NCI-H524 (cell line): ENCODE data around the gene DUSP8.
"Not testable (repeated sequence)": the region's sequence is repeated elsewhere in the genome, so short reads cannot be mapped to it uniquely, and the experiment has no call there.

Experiments used
- DNase-seq, 2 experiments: peaks; one replicate each; lab custom pipeline; 2025; lab: John Stamatoyannopoulos, UW

The DUSP8 gene

DNA sequence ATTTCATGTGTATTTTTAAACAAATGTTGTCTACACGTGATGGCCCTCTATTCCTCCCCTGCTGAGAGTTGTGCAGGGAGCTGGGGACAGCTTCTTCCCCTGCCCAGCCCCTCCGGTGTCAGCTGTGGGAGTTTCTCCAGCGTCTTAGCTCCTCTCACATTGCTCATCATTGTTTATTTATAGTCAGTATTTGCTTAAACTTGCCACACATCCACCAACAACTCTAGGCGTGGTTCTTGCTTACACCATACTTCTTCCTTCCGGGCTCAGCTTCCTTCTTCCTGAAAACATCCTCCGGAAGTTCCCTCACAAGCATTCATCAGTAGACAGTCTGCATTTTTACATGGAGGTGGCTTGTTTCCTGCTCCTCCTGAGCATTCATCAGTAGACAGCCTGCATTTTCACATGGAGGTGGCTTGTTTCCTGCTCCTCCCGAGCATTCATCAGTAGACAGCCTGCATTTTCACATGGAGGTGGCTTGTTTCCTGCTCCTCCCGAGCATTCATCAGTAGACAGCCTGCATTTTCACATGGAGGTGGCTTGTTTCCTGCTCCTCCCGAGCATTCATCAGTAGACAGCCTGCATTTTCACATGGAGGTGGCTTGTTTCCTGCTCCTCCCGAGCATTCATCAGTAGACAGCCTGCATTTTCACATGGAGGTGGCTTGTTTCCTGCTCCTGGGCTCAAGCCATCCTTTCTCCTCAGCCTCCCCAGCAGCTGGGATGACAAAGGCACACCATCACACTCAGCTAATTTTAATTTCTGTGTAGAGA lies 17.3 kb upstream of the DUSP8 start:
- DNase-seq = not testable (repeated sequence)

DNA sequence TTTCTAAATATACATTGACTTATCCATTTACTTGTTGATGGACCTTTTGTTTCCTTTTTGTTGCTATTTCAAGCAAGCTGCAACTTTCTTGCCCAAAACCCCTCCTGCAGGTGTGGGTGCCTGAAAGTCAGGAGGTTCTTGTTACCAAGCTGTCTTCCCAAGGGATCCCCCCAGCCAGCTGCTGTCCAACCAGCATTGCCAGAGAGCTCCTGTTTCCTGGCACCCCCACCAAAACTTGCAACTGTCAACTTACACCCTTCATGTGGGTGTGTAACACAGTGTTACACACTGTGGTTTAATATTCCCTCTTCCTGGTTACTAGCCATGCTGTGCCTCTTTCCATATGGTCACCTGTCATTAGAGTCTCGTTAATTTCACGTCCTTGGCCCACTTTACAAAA lies 14.6 kb upstream of the DUSP8 start:
- peak in 1 of 2 experiments; percentile 41 for DNase-seq

DNA sequence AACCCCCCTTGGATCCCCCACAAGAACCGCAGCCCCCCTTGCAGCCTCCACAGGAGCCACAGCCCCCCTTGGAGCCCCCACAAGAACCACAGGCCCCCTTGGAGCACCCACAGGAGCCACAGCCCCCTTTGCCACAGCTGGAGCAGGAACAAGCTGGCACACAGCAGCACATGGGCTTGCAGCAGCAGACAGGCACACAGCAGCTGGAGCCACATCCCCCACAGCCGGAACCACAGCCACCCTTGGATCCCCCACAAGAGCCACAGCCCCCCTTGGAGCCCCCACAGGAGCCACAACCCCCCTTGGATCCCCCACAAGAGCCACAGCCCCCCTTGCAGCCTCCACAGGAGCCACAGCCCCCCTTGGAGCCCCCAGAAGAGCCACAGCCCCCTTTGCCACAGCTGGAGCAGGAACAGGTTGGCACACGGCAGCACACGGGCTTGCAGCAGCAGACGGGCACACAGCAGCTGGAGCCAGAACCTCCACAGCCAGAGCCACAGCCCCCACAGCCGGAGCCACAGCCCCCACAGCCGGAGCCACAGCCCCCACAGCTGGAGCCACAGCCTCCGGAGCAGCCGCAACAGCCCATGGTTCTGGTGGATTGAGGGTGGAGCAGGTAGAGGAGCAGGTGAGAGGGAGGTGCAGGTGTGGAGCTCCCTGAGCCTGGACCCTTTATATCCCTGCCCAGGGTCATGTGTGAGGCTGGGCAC lies 12.7 kb upstream of the DUSP8 start, which contains the start of gene KRTAP5-1:
TSS of gene KRTAP5-1 (minus strand) at position 623 of the 710 bp plus-strand sequence. CDS start at position 589, 34 bp downstream.
- DNase-seq = not testable (repeated sequence)

DNA sequence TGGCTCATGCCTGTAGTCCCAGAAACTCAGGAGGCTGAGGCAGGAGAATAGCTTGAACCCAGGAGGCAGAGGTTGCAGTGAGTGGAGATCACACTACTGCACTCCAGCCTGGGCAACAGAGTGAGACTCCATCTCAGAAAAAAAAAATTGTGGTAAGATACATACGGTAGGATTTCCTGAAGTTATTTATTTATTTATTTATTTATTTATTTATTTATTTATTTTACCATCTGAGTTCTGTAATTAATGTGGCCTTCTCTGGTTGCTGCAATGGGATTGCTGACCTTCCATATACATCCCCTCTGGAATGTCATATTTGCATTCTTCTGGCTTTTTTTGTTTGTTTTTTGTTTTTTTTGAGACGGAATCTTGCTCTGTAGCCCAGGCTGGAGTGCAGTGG lies 10.8 kb upstream of the DUSP8 start:
- not testable (repeated sequence) for DNase-seq

DNA sequence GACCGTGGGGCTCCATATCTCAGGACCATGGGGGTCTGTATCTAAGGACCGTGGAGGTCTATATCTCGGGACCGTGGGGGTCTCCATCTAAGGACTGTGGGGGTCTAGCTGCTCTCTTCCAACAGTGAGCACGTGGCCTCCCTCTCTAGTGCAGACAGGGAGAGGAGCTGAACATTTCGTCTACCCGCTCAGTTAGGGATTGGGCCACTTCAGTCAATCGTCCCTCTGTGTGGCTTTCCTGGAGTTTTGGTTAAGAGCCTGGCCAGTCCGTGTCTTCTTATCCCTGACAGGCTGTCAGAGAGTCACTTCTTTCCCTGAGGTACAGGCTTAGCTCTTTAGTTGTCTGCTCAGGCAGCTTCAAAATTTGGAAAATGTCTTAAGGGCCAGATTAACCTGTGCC lies 9.9 kb upstream of the DUSP8 start:
- no peak for DNase-seq

DNA sequence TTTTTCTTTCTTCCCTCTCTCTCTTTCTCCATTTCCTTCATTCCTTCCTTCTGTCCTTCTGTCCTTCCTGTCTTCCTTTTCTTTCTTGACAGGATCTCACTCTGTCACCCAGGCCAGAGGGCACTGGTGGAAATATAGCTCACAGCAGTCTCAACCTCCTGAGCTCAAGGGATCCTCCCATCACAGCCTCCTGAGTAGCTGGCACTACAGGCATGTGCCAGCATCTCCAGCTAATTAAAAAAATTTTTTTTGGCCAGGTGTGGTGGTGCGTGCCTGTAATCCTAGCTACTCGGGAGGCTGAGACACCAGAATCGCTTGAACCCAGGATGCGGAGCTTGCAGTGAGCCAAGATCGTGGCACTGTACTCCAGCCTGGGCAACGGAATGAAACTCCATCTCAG lies 4.8 kb upstream of the DUSP8 start:
- DNase-seq = no peak

DNA sequence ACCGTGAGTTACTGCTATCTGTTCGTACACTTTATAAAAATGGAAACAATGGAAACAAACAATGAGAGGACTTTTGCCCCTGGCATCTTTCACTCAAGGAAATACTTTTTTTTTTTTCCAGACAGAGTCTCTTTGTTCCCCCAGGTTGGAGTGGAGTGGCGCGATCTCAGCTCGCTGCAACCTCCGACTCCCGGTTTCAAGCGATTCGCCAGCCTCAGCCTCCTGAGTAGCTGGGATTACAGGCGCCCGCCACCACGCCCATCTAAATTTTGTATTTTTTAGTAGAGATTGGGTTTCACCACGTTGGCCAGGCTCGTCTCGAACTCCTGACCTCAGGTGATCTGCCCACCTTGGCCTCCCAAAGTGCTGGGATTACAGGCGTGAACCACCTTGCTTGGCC lies 3.7 kb upstream of the DUSP8 start:
- not testable (repeated sequence) for DNase-seq

DNA sequence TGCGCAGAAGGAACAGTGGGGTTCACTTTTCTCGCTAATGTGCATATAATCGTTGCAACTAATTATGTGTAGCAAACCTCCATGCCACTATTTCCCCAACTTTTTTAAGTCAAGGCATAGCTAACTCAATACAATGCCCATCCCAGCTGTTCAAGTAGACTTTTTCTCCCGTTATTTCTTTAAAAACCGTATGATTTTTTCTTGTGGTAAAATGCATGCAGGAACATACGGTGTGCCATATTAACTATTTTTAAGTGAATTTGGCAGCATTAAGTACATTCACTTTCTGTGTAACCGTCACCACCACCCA lies 2.8 kb upstream of the DUSP8 start:
- no peak for DNase-seq

DNA sequence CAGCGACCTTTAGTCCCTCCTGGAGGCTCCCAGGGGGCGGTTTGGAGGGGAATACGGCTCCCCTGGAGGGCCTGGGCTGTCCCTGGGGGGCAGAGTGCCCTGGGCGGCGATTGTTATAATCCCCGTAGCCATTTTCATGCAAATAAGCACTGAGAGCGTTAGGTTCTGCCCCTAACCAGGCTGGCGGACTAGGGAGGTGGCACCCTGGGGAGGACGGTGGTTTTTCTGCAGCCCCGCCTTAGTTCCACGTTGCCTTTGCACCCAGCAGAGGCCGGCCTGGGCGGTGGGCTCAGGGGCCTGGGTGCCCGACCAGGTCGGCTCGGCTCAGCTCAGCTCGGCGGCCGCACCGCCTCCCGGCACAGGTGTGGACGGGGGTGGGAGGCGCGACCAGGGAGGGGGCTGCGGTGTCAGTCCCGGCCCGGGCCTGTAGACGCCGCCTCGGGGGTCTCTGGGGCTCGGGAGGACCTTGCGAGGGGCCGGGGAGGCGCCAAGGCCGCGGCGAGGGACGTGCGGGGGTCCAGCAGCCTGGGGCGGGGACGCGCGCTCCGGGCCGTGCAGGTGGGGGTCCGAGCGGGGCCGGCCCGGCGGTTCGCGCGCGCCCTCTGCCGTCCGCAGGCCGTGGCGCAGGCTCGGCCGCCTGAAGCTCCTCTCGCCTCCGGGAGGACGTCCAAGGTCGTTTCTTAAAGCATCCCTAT lies 2.3 kb upstream of the DUSP8 start:
- DNase-seq = peak in 1 of 2 experiments; percentile 36

DNA sequence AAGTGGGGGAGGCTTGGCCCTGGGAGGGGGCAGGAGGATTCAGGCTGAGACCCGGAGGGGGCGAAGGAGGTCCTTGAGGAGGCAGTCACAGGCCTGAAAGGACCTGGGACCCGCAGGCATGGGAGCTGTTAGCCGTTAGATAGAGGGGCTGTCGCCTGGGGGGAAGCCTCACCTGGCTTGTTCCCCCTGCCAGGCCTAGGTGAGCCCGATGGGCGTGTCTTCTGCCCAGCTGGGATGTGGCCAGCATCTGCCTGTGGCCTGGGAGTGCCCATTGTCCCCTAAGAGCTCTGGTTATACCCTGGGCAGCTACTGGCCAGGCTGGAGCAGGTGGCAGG lies 1.8 kb upstream of the DUSP8 start:
- DNase-seq = no peak

DNA sequence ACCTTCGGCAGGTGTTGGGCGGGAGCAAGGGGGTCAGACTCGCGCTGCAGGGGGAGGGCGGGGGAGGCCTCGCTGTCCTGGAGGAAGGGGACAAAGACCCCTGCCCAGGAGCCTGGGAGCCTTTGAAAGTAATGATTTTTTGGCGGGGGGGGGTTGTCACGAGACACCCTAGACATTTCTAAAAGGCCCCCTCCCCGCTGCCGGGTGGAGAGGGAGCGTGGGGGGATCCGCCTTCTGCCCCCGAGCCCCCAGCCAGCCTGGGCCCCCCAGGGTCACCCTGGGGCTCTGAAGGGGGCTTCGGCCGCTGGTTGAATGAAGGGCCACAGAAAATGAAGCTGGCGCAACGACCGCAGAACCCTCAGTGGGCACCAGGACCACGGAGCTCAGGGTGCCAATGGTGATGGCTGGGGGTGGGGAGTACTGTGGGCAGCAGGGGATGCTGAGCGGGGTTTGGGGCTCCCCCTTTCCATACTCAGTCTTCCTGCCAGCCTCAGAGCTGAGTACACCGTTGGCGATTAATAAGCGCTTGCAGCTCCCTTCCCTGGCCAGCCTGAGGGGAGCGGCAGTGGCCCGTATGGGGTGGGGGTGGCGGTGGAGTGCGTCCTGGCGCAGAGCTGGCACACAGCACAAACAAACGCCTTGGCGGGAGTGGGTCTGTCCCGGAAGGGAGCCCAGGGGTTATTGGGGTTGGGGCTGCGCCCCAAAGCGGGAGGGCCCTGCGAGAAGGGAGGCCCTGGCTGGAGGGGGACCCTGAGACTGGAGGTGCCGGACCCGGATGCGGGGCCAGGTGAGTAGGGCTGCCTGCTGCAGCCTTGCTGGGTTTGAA lies 1.2 kb upstream of the DUSP8 start:
- DNase-seq = no peak

DNA sequence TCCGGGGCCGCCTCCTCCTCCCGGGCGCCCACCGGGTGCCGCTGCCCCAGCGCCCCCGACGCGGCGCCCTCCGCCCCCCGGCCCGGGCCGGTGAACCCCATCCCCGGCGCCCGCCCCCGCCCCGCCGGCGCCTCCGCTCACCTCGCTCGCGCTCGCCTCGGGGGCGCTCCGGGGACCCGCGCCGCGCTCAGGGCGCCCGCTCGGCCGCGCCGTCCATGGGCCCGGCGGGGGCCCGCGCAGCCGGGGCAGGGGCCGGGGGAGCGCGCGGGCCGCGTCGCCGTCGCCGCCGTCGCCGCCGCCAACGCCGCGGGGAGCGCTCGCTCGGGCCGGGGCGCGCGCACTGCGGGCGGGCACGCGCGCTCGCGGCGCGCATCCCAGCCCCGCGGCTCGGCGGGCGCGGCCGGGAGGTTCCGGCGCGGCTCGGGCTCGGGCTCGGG lies 293 bp downstream of the DUSP8 start:
- no peak for DNase-seq

DNA sequence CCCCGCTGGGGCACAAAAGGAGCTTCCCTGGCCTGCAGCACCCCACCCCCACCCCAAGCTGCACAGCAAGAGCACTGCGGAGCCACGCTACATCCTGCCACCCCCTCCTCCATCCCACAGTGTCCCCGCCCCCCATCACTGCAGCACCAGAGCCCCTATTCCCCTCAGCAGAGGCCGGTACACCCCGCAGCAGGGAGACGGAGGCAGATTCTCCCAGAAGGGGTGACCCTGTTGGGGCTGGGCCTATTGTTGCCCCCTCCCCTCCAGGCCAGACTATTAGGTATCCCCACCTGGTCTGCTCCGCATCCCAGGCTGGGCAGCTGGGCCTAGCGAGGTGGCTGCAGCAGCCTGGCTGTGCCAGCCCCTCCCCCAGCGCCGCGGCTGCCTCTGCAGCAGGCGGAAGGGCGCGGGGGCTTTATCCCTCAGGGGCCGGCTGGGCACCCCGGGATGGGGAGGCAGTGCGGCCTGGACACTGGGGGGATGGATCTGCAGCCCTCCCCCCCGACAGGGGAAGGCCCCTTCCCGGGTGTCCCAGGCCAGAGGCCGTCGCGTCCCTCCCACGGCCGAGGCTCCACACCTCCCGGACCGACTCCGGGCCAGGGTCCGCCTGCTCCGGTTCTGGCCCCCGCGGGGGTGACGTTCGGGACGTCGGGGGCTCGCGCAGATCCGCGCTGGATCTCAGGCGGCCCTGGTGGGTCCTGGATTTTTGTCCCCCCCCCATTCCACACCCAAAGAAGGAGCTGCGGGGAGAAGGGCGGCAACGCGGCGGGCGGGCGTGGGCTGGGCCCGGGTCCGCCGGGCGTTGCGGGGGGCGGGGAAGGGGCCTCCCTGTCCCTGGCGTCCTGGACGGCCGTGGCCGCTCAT lies 943 bp downstream of the DUSP8 start:
- DNase-seq = peak in 1 of 2 experiments; percentile 20

DNA sequence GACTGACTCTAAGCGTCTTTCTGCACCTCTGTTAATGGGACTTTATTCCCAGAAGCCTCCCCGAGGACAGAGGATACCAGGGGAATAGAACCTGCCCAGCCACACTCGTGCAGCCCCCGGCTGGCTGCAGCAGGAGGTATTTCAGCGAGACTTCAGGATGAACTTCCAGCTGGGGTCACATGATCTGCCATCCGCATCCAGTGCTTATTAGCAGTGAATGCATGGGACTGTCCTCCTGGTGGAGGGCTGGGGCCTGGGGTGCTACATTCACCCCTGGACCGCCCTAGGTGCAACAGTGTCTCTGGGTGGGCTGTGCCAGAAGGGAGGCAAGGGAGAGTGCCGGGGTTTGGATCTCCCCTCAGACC lies 1.6 kb downstream of the DUSP8 start:
- DNase-seq = no peak

DNA sequence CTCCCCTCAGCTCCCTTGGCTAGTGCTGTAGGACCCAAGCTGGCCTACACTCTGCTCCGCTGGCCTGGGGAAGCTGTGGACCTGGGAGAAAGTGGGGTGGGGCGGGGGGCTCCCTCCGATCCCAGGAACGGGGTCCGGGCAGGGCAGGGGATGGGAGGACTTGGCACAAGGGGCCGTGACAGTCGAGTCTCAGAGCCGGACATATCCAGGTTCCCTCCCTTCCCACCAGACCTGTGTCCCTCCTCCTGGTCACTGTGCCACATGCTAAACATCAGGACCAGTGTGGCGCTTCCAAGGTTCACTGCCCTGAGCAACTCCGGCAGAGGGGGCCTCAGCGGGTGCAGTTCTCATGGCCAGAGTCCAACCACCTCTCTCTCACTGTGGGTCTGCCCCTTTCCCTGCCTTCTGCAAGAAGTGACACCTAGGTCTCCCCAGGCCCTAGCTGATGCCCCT lies 2.0 kb downstream of the DUSP8 start:
- no peak for DNase-seq

DNA sequence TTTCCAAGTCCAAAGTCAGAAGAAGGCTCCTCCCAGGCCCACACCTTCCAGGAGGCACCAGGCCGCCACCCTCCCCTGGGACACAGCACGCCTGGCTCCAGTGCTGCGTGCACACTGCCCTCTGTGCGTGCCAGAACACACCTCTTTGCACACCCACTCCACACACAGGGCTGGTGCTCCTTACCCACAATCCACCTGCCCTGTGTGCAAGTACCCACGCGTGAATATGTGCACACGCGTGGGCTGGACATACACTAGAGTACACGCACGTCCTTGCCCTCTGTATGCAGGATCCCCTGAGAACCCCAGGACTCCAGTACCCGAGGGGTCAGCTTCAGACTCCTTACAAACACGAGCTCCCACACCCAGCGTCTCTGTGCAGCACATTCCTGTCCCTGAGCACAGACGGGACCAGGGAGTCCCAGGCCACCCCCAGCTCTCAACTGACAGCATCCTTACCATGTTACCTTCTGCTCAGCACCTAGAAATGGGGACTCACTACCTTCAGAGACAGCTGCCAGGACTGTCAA lies 2.8 kb downstream of the DUSP8 start:
- DNase-seq = no peak

DNA sequence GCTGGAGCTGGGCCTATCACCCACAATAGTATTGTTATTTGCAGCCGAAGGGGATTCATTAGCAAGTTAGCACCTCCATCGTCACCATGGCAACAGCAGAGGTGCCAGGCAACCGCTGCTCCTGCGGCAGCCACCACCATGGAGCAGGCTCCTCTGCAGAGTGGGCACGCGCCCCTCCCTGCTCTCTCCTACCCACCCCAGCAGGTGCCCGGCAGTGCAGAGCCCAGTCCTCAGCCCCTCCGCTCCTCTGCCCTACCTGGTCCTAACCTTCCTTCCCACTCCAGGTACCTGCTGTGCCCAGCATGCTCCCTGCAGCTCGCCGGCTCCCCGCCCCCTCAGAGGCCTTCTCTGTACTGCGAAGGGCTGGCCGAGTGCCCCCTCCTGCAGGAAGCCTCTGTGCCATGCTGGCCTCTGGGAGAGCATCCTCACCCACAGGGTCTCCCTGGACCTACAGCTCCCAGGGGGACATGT lies 3.6 kb downstream of the DUSP8 start:
- DNase-seq = peak; percentile 31 to 59

DNA sequence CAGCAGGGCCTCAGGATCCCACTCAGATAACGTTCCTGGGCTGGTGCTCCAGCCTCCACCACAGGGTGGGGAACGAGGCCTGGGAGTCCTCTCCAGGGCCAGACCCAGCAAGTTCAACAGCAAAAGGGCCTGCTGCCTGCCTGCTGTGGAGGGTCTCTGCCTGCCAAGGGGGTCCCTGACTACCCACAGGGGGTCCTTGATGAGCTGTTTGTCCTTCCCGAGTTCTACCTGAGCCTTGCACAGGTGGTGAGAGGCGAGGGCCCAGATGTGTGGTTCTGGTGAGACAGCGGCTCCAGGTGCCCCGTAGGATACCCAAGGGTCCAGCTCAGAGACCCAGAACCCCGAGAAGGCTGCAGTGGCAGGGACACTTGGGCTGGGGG lies 4.4 kb downstream of the DUSP8 start:
- DNase-seq = no peak

DNA sequence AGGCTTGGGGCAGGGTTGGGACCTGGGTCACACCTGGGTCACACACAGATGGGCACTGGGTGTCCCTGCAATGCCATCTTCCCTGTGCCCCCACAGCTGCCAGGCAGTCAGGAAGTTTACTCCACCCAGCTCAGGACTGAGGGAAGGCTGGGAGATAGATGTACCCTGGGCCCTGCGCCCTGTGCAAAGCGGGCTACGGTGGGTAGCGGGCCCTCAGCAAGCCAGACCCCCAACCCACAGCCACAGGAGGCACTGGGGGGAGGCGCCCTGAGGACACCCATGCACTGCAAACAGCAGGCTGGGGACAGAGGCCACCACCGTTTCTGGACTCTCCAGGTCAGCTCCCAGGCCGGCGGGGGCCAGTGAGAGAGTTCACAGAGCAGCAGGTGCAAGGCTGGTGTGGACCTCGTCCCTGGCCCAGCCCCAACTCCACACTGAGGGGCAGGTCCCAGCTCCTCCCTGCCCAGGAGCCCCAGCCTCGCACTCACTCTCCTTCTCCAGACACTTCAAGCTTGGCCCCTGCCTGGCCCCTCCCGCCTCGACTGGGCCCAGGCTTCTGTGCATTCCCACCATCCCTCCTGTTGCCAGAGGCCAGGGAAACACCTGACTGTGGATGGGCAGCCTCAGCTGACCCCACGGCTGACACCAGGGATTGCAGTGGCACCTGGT lies 4.9 kb downstream of the DUSP8 start:
- DNase-seq = no peak

DNA sequence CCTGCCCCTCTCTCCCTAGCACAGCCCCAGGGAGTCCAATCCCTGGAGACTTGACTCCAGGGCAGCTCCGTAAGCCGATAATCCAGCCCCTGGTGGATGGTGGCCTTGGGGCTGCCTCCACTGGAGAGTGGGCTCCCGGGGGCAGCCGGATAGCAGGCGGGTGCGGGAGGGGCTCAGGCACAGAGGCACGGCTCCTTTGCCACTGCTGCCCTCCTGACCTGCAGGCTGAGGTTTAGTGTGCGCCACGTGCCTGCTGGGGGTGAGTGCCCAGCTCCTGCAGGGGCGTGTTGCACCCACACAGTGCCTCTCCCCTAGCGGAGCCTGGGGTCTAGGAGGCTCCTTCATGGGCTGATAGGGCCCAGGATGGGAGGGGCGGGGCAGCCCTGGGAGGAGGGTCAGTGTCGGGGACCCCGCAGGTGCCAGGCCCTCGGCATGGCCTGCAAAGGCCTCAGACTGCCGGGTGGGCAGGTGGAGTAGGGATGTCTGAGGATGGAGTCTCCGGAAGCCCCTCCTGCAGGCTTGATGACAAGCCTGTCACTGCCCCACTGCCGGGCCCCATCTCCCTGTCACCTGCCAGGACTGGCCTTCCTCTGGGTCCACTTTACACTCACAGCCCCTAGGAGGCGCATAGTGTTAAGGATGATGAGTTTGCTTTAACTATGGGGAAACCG lies 5.6 kb downstream of the DUSP8 start:
- DNase-seq = no peak
